ENCODE data around the gene SYDE2. TPM values are rescaled to one million over a fixed set of nuclear protein-coding genes. Genes with fewer than 3 reads are reported as not detected.
"Not testable (repeated sequence)": the region's sequence is repeated elsewhere in the genome, so short reads cannot be mapped to it uniquely, and the experiment has no call there.

Gene SYDE2
- total RNA-seq, 5 donors from 2014 or later (not counting 1 experiment from before 2014, with no cell fraction given), result 4.5 to 9.2 (median 5.8) TPM

- POLR2A ChIA-PET, result no interaction called here
- Histone ChIP-seq H3K27ac (ENCODE audit: low read length) (no peak overlapping the region), H3K4me1 (ENCODE audit: control insufficient read depth in 1 of 2, extremely low read depth in 1 of 2, insufficient read depth in 2 of 2, low read length in 2 of 2) (no peaks in the 10 kb centered on the region), H3K4me3 (ENCODE audit: control insufficient read depth in 1 of 2, extremely low read depth in 1 of 2, low read length in 1 of 2) (no peak overlapping the region), H3K27me3 (replicated peaks in 1 of 2; ENCODE audit: control insufficient read depth in 2 of 2, extremely low read depth in 1 of 2, insufficient read depth in 2 of 2, low read length in 1 of 2) (no peaks in the 10 kb centered on the region), H3K36me3 (ENCODE audit: control insufficient read depth in 2 of 2, extremely low read depth in 1 of 2, insufficient read depth in 1 of 2, low read length in 1 of 2) (no peaks in the 10 kb centered on the region), H3K9me3 (no peaks in the 10 kb centered on the region)
- H3K9me3 Mint-ChIP-seq, result no peaks in the 10 kb centered on the region
- H3K27me3 Mint-ChIP-seq, result no peaks in the 10 kb centered on the region
- DNase-seq (no peak), ATAC-seq (replicated peaks in 1 of 4) (no peak)
- no peaks in the 10 kb centered on the region for H3K36me3 Mint-ChIP-seq
- CTCF ChIA-PET, result no interaction called here
- H3K27ac Mint-ChIP-seq, result no peak overlapping the region
- WGBS (ENCODE audit: insufficient coverage), result no CpG with 5 or more reads among the region's 2 CpGs
- H3K4me3 Mint-ChIP-seq, result no peak overlapping the region
- H3K4me1 Mint-ChIP-seq, result no peaks in the 10 kb centered on the region
These were observed 51.0 kb downstream of the SYDE2 start for GRCh38 chr1:85149805-85150204.

DNA sequence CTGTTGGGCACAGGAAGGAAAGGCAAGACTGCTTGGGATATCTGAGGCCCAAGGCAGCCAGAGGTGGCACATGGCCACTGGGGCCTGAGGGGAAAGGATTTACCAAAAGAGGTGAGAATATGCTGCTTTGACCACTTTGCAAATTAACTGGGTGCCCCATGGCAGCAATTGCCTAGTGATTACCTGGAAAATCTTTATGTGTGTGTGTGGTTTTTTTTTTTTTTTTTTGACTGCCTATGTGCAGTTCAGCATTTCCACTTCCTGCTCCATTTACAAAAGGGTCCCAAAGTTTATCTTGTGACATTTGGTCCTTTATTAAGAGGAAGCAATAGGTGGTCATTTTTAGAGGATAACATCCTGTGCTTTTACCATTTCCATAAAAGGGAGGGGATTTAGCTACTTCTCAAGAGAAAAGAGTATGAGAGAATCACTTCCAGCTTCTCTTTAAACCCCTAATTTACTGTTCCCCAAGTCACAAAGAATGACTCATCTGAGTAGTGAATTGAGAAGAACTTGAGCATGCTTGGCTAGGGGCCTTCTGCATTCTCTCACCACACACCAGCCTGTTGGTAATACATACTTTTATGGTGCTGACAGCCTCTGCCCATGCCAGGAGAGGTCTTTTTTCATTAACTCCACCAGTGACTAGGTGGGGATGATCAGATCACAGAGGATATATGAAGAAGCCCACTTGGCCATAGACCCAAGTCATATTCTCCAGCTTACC, 52.1 kb downstream of the SYDE2 start:
- POLR2A ChIA-PET, result interaction anchor here in 1 of 2 donors (0.7 kb wide), 1 partner anchor 736 kb away, joined by 3 read pairs; no protein-coding TSS in a partner anchor
- Mint-ChIP-seq H3K4me3 (no peak overlapping the region), H3K27ac (no peak overlapping the region), H3K9me3 (no peaks in the 10 kb centered on the region), H3K36me3 (no peaks in the 10 kb centered on the region), H3K4me1 (no peaks in the 10 kb centered on the region), H3K27me3 (no peaks in the 10 kb centered on the region)
- Histone ChIP-seq H3K27me3 (replicated peaks in 1 of 2; ENCODE audit: control insufficient read depth in 2 of 2, extremely low read depth in 1 of 2, insufficient read depth in 2 of 2, low read length in 1 of 2) (no peaks in the 10 kb centered on the region), H3K27ac (ENCODE audit: low read length) (no peak overlapping the region), H3K4me1 (ENCODE audit: control insufficient read depth in 1 of 2, extremely low read depth in 1 of 2, insufficient read depth in 2 of 2, low read length in 2 of 2) (no peaks in the 10 kb centered on the region), H3K4me3 (ENCODE audit: control insufficient read depth in 1 of 2, extremely low read depth in 1 of 2, low read length in 1 of 2) (no peak overlapping the region), H3K9me3 (no peaks in the 10 kb centered on the region), H3K36me3 (ENCODE audit: control insufficient read depth in 2 of 2, extremely low read depth in 1 of 2, insufficient read depth in 1 of 2, low read length in 1 of 2) (no peaks in the 10 kb centered on the region)
- ATAC-seq (replicated peaks in 1 of 4) (no peak), DNase-seq (no peak)
- CTCF ChIA-PET, result interaction anchor here (0.7 kb wide), 2 partner anchors 14 to 210 kb away, joined by 3 to 5 read pairs; no protein-coding TSS in a partner anchor

- Mint-ChIP-seq H3K27me3 (no peaks in the 10 kb centered on the region), H3K4me1 (no peaks in the 10 kb centered on the region), H3K9me3 (no peaks in the 10 kb centered on the region), H3K36me3 (no peaks in the 10 kb centered on the region), H3K27ac (no peak overlapping the region), H3K4me3 (no peak overlapping the region)
- ChIA-PET POLR2A (no interaction called here), CTCF (no interaction called here)
- Histone ChIP-seq H3K27ac (ENCODE audit: low read length) (no peak overlapping the region), H3K36me3 (ENCODE audit: control insufficient read depth in 2 of 2, extremely low read depth in 1 of 2, insufficient read depth in 1 of 2, low read length in 1 of 2) (no peaks in the 10 kb centered on the region), H3K27me3 (replicated peaks in 1 of 2; ENCODE audit: control insufficient read depth in 2 of 2, extremely low read depth in 1 of 2, insufficient read depth in 2 of 2, low read length in 1 of 2) (no peaks in the 10 kb centered on the region), H3K9me3 (no peaks in the 10 kb centered on the region), H3K4me3 (ENCODE audit: control insufficient read depth in 1 of 2, extremely low read depth in 1 of 2, low read length in 1 of 2) (no peak overlapping the region), H3K4me1 (ENCODE audit: control insufficient read depth in 1 of 2, extremely low read depth in 1 of 2, insufficient read depth in 2 of 2, low read length in 2 of 2) (no peaks in the 10 kb centered on the region)
- DNase-seq, result no peak
- ATAC-seq (replicated peaks in 1 of 4), result no peak
These were observed 53.9 kb downstream of the SYDE2 start for GRCh38 chr1:85146972-85147359.

- WGBS (ENCODE audit: insufficient coverage), result no CpG with 5 or more reads among the region's 6 CpGs
- DNase-seq; ATAC-seq (replicated peaks in 1 of 4); POLR2A ChIA-PET; H3K4me3 Mint-ChIP-seq; H3K36me3 Mint-ChIP-seq; H3K4me1 ChIP-seq (ENCODE audit: control insufficient read depth in 1 of 2, extremely low read depth in 1 of 2, insufficient read depth in 2 of 2, low read length in 2 of 2); H3K27me3 ChIP-seq (replicated peaks in 1 of 2; ENCODE audit: control insufficient read depth in 2 of 2, extremely low read depth in 1 of 2, insufficient read depth in 2 of 2, low read length in 1 of 2); H3K9me3 ChIP-seq; H3K27me3 Mint-ChIP-seq; H3K27ac ChIP-seq (ENCODE audit: low read length); CTCF ChIA-PET; H3K4me3 ChIP-seq (ENCODE audit: control insufficient read depth in 1 of 2, extremely low read depth in 1 of 2, low read length in 1 of 2); H3K4me1 Mint-ChIP-seq; H3K36me3 ChIP-seq (ENCODE audit: control insufficient read depth in 2 of 2, extremely low read depth in 1 of 2, insufficient read depth in 1 of 2, low read length in 1 of 2); H3K9me3 Mint-ChIP-seq; H3K27ac Mint-ChIP-seq: not testable (repeated sequence)
These were observed 54.4 kb downstream of the SYDE2 start for GRCh38 chr1:85146298-85146971.

GRCh38 chr1:85144351-85144750, 56.5 kb downstream of the SYDE2 start:
- no peak overlapping the region for H3K27ac ChIP-seq (ENCODE audit: low read length)
- CTCF ChIA-PET, result no interaction called here
- no peak for DNase-seq
- Mint-ChIP-seq H3K4me1 (no peaks in the 10 kb centered on the region), H3K4me3 (no peak overlapping the region), H3K27me3 (no peaks in the 10 kb centered on the region), H3K27ac (no peak overlapping the region), H3K36me3 (no peaks in the 10 kb centered on the region), H3K9me3 (no peaks in the 10 kb centered on the region)
- no peaks in the 10 kb centered on the region for H3K27me3 ChIP-seq (replicated peaks in 1 of 2; ENCODE audit: control insufficient read depth in 2 of 2, extremely low read depth in 1 of 2, insufficient read depth in 2 of 2, low read length in 1 of 2)
- no peaks in the 10 kb centered on the region for H3K9me3 ChIP-seq
- no peaks in the 10 kb centered on the region for H3K36me3 ChIP-seq (ENCODE audit: control insufficient read depth in 2 of 2, extremely low read depth in 1 of 2, insufficient read depth in 1 of 2, low read length in 1 of 2)
- WGBS (ENCODE audit: insufficient coverage), result 50% methylated on average over 1 of the region's 1 CpG
- H3K4me3 ChIP-seq (ENCODE audit: control insufficient read depth in 1 of 2, extremely low read depth in 1 of 2, low read length in 1 of 2), result no peak overlapping the region
- ATAC-seq (replicated peaks in 1 of 4), result no peak
- no peaks in the 10 kb centered on the region for H3K4me1 ChIP-seq (ENCODE audit: control insufficient read depth in 1 of 2, extremely low read depth in 1 of 2, insufficient read depth in 2 of 2, low read length in 2 of 2)
- POLR2A ChIA-PET, result no interaction called here

GRCh38 chr1:85142753-85143152, 58.1 kb downstream of the SYDE2 start:
- ATAC-seq (replicated peaks in 1 of 4) (no peak), DNase-seq (no peak)
- Histone ChIP-seq H3K4me3 (ENCODE audit: control insufficient read depth in 1 of 2, extremely low read depth in 1 of 2, low read length in 1 of 2) (no peak overlapping the region), H3K4me1 (ENCODE audit: control insufficient read depth in 1 of 2, extremely low read depth in 1 of 2, insufficient read depth in 2 of 2, low read length in 2 of 2) (no peaks in the 10 kb centered on the region), H3K36me3 (ENCODE audit: control insufficient read depth in 2 of 2, extremely low read depth in 1 of 2, insufficient read depth in 1 of 2, low read length in 1 of 2) (no peaks in the 10 kb centered on the region), H3K27me3 (replicated peaks in 1 of 2; ENCODE audit: control insufficient read depth in 2 of 2, extremely low read depth in 1 of 2, insufficient read depth in 2 of 2, low read length in 1 of 2) (no peaks in the 10 kb centered on the region), H3K9me3 (no peaks in the 10 kb centered on the region), H3K27ac (ENCODE audit: low read length) (no peak overlapping the region)
- H3K27ac Mint-ChIP-seq, result no peak overlapping the region
- no peaks in the 10 kb centered on the region for H3K9me3 Mint-ChIP-seq
- H3K4me1 Mint-ChIP-seq, result no peaks in the 10 kb centered on the region
- H3K27me3 Mint-ChIP-seq, result no peaks in the 10 kb centered on the region
- WGBS (ENCODE audit: insufficient coverage), result 88% methylated on average over 3 of the region's 5 CpGs
- no peaks in the 10 kb centered on the region for H3K36me3 Mint-ChIP-seq
- ChIA-PET POLR2A (no interaction called here), CTCF (interaction anchor here in 1 of 2 donors (0.6 kb wide), 1 partner anchor 47 kb away, joined by 4 read pairs; no protein-coding TSS in a partner anchor)
- no peak overlapping the region for H3K4me3 Mint-ChIP-seq
